Measurements from ENCODE around the gene ORAI1. TPM values are rescaled to one million over a fixed set of nuclear protein-coding genes. Genes with fewer than 3 reads are reported as not detected.

Gene ORAI1
- total and polyA plus RNA-seq, 2 of the 13 experiments (the other 11 are each of a cell fraction or from before 2014, with no cell fraction given): 9.2 to 17.2 TPM

DNA sequence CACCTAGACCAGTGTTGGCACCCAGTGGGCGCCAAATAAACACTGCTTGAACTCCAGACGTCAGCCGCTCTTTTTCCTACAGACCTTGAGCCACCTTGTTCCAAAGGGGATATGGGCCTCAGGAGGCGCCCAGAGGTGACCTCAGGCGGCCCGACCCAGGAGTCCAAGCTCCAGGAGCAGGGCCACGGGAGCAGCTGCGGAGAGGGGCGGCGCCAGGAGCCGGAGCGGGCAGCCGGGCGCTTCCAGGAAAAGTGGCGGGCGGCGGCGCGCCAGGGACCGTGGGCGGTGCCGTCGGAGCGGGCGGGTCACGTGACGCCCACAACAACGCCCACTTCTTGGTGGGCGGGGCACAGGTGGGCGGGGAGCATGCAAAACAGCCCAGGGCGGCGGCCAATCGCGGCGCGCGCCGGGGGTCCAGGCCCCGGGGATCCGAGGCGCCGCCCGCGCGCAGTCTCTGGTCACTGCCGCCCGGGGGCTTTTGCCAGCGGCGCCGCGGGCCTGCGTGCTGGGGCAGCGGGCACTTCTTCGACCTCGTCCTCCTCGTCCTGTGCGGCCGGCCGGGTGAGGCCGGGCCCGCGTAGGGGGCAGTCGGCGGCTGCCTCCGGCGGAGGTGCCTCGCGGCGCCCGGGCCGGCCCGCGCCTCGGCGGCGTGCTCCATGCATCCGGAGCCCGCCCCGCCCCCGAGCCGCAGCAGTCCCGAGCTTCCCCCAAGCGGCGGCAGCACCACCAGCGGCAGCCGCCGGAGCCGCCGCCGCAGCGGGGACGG, at the start of gene ORAI1 (continued):
- no peak for TF ChIP-seq JARID2 (CRISPR knock-in tag; IDR thresholded peaks at IDR 0.05; ENCODE audit: insufficient replicate concordance)
- no peak for TF ChIP-seq ZNF879 (CRISPR knock-in tag; IDR thresholded peaks at IDR 0.05)
- TF ChIP-seq, protein P1, sequence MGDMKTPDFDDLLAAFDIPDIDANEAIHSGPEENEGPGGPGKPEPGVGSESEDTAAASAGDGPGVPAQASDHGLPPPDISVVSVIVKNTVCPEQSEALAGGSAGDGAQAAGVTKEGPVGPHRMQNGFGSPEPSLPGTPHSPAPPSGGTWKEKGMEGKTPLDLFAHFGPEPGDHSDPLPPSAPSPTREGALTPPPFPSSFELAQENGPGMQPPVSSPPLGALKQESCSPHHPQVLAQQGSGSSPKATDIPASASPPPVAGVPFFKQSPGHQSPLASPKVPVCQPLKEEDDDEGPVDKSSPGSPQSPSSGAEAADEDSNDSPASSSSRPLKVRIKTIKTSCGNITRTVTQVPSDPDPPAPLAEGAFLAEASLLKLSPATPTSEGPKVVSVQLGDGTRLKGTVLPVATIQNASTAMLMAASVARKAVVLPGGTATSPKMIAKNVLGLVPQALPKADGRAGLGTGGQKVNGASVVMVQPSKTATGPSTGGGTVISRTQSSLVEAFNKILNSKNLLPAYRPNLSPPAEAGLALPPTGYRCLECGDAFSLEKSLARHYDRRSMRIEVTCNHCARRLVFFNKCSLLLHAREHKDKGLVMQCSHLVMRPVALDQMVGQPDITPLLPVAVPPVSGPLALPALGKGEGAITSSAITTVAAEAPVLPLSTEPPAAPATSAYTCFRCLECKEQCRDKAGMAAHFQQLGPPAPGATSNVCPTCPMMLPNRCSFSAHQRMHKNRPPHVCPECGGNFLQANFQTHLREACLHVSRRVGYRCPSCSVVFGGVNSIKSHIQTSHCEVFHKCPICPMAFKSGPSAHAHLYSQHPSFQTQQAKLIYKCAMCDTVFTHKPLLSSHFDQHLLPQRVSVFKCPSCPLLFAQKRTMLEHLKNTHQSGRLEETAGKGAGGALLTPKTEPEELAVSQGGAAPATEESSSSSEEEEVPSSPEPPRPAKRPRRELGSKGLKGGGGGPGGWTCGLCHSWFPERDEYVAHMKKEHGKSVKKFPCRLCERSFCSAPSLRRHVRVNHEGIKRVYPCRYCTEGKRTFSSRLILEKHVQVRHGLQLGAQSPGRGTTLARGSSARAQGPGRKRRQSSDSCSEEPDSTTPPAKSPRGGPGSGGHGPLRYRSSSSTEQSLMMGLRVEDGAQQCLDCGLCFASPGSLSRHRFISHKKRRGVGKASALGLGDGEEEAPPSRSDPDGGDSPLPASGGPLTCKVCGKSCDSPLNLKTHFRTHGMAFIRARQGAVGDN (CRISPR knock-in tag; IDR thresholded peaks at IDR 0.05): peak; percentile 78
- no peak for TF ChIP-seq ZNF776 (CRISPR knock-in tag; IDR thresholded peaks at IDR 0.05)
- TF ChIP-seq ZNF446 (CRISPR knock-in tag; IDR thresholded peaks at IDR 0.05): no peak; the same call in 1 of the 2 replicates
- peak; percentile 52; the same call in 1 of the 2 replicates for TF ChIP-seq GATAD2A (CRISPR knock-in tag; IDR thresholded peaks at IDR 0.05)
- TF ChIP-seq ZBTB20 (CRISPR knock-in tag; IDR thresholded peaks at IDR 0.05; ENCODE audit: borderline replicate concordance, low read depth): no peak
- 0 out of 2 replicates have a peak, but pooled peaks have one; percentile 35 for TF ChIP-seq HOXD1 (CRISPR knock-in tag; IDR thresholded peaks at IDR 0.05)
- TF ChIP-seq ARNTL (CRISPR knock-in tag; IDR thresholded peaks at IDR 0.05): peak; percentile 54; the same call in 1 of the 2 replicates
- no peak for TF ChIP-seq FOXM1 (CRISPR knock-in tag; IDR thresholded peaks at IDR 0.05)
- no peak for TF ChIP-seq ZNF180 (CRISPR knock-in tag; IDR thresholded peaks at IDR 0.05; ENCODE audit: borderline replicate concordance, low read depth)
- TF ChIP-seq KLF11 (CRISPR knock-in tag; IDR thresholded peaks at IDR 0.05): no peak
- TF ChIP-seq KLF9 (CRISPR knock-in tag; IDR thresholded peaks at IDR 0.05; ENCODE audit: low read depth): peak; percentile 35; the same call in 1 of the 2 replicates
- TF ChIP-seq, protein P2, sequence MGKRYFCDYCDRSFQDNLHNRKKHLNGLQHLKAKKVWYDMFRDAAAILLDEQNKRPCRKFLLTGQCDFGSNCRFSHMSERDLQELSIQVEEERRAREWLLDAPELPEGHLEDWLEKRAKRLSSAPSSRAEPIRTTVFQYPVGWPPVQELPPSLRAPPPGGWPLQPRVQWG (CRISPR knock-in tag; IDR thresholded peaks at IDR 0.05; ENCODE audit: borderline replicate concordance, low read depth): no peak
- 0 out of 2 replicates have a peak, but pooled peaks have one; percentile 8 for TF ChIP-seq SMAD1 (CRISPR knock-in tag; IDR thresholded peaks at IDR 0.05; ENCODE audit: borderline replicate concordance, low read depth)
- peak; percentile 71 for TF ChIP-seq POLR2AphosphoS5 (IDR thresholded peaks at IDR 0.05; ENCODE audit: low read depth, low read length)
- TF ChIP-seq SCMH1 (CRISPR knock-in tag; IDR thresholded peaks at IDR 0.05; ENCODE audit: borderline replicate concordance): no peak
- TF ChIP-seq, protein P3, sequence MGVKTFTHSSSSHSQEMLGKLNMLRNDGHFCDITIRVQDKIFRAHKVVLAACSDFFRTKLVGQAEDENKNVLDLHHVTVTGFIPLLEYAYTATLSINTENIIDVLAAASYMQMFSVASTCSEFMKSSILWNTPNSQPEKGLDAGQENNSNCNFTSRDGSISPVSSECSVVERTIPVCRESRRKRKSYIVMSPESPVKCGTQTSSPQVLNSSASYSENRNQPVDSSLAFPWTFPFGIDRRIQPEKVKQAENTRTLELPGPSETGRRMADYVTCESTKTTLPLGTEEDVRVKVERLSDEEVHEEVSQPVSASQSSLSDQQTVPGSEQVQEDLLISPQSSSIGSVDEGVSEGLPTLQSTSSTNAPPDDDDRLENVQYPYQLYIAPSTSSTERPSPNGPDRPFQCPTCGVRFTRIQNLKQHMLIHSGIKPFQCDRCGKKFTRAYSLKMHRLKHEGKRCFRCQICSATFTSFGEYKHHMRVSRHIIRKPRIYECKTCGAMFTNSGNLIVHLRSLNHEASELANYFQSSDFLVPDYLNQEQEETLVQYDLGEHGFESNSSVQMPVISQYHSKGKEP (CRISPR knock-in tag; IDR thresholded peaks at IDR 0.05): no peak
